GM12878 (cell line): ENCODE measurements around the gene PLXNA2. TPM values are rescaled to one million over a fixed set of nuclear protein-coding genes. Genes with fewer than 3 reads are reported as not detected.

Experiments
- ATAC-seq: fragments of 200-7000 bp; cut with Tn5 transposase; 3 replicates; pipeline ENCODE4 v1.9.1; 2020; ENCODE audit warnings: mild to moderate bottlenecking, moderate library complexity
- BruUV-seq: library from RNA; stranded (reverse); fragments of 400-500 nt; replicated peaks from 2 replicates; lab custom pipeline; 2021; lab: Mats Ljungman, UMichigan
- CTCF ChIA-PET: fragments of 300-600 bp; sonication (Branson Sonifier 250); formaldehyde crosslinking; extraction: SDS; loops from one replicate; lab custom pipeline; 2021; ENCODE audit warnings: inconsistent platforms; lab: Yijun Ruan, JAX
- POLR2A ChIA-PET: fragments of 350-600 bp; formaldehyde crosslinking; extraction: SDS; loops from one replicate; lab custom pipeline; 2021; ENCODE audit warnings: inconsistent platforms; lab: Charles Lee
- RAD21 ChIA-PET: fragments of 300-600 bp; sonication (Branson Sonifier 250); formaldehyde crosslinking; loops from one replicate; lab custom pipeline; 2023; ENCODE audit warnings: antibody characterized with exemption; ENCODE audit not compliant: unreplicated experiment; lab: Charles Lee
- SMC1A ChIA-PET: fragments of 300-600 bp; sonication (Branson Sonifier 250); formaldehyde crosslinking; loops from one replicate; lab custom pipeline; 2023; ENCODE audit not compliant: unreplicated experiment, uncharacterized antibody; lab: Charles Lee
- DNase-seq: peaks from one replicate; pipeline ENCODE4 v3.0.0-alpha.2; 2011; ENCODE audit warnings: low read depth, low spot score
- FAIRE-seq: peaks from 3 replicates; lab custom pipeline; 2011; peaks lifted over from hg19 to GRCh38; lab: Jason Lieb, UNC
- H2AFZ ChIP-seq: 2 replicates; pipeline ENCODE4 v1.6.0; 2011; ENCODE audit warnings: low read depth, low read length, control low read depth; ENCODE audit not compliant: control insufficient read depth
- H3K27ac ChIP-seq: 2 replicates; pipeline ENCODE4 v1.5.1; 2011; ENCODE audit warnings: control low read depth; ENCODE audit not compliant: control insufficient read depth, insufficient read depth
- H3K27me3 ChIP-seq, 2 experiments: replicated peaks in 1 of 2; 2 replicates each; pipeline versions ENCODE4 v1.6.0 to v1.6.1; 2011; ENCODE audit warnings: low read length in 1 of 2; ENCODE audit not compliant: control insufficient read depth in 2 of 2, insufficient read depth in 2 of 2
- H3K36me3 ChIP-seq, 2 experiments: 2 replicates each; pipeline ENCODE4 v1.5.1; 2011; ENCODE audit warnings: low read length in 1 of 2; ENCODE audit not compliant: control insufficient read depth in 2 of 2, insufficient read depth in 2 of 2
- H3K4me1 ChIP-seq: 2 replicates; pipeline ENCODE4 v1.6.1; 2011; ENCODE audit warnings: mild to moderate bottlenecking, low read length, moderate library complexity, mixed read lengths; ENCODE audit not compliant: control insufficient read depth, insufficient read depth
- H3K4me2 ChIP-seq: 2 replicates; pipeline ENCODE4 v1.6.0; 2011; ENCODE audit warnings: control low read depth; ENCODE audit not compliant: control insufficient read depth, insufficient read depth
- H3K4me3 ChIP-seq: fragments of 200-600 bp; sonication (generic); 2 replicates; pipeline ENCODE4 v1.5.1; 2016
- H3K79me2 ChIP-seq: 2 replicates; pipeline ENCODE4 v1.6.0; 2011; ENCODE audit warnings: low read length; ENCODE audit not compliant: control insufficient read depth, insufficient read depth
- H3K9ac ChIP-seq: 2 replicates; pipeline ENCODE4 v1.8.0; 2011; ENCODE audit warnings: low read length, control low read depth, mixed read lengths; ENCODE audit not compliant: control insufficient read depth, insufficient read depth
- H3K9me3 ChIP-seq: replicated peaks from 3 replicates; pipeline ENCODE4 v1.5.1; 2011; ENCODE audit warnings: mild to moderate bottlenecking, low read length; ENCODE audit not compliant: control insufficient read depth, insufficient read depth
- H4K20me1 ChIP-seq: 2 replicates; pipeline ENCODE4 v1.6.0; 2011; ENCODE audit not compliant: control insufficient read depth, insufficient read depth
- CREM ChIP-seq: IDR thresholded peaks from 2 replicates; pipeline ENCODE4 v1.6.1; 2014; ENCODE audit warnings: antibody characterized with exemption, low read depth
- FOS ChIP-seq: IDR thresholded peaks from 3 replicates; pipeline ENCODE4 v1.6.1; 2011; ENCODE audit warnings: borderline replicate concordance; ENCODE audit not compliant: insufficient read length; ENCODE audit errors: extremely low read depth
- HCFC1 ChIP-seq: fragments of 150-350 bp; IDR thresholded peaks from 2 replicates; pipeline ENCODE4 v1.6.1; 2014; ENCODE audit warnings: low read length
- IRF4 ChIP-seq: IDR thresholded peaks from 2 replicates; pipeline ENCODE4 v1.6.1; 2011; ENCODE audit warnings: low read depth, low read length
- SIN3A ChIP-seq: IDR thresholded peaks from 2 replicates; pipeline ENCODE4 v1.6.1; 2012; ENCODE audit warnings: low read depth, low read length, improper control_type of control experiment
- SREBF2 ChIP-seq: IDR thresholded peaks from 2 replicates; pipeline ENCODE4 v1.6.1; 2012; ENCODE audit warnings: mild to moderate bottlenecking, low read length
- WGBS: methylation state at CpG from one replicate; pipeline ENCODE4 v1.1.6; 2016; ENCODE audit warnings: low lambda C conversion rate; ENCODE audit not compliant: insufficient replicate concordance, insufficient coverage; ENCODE audit errors: missing lambda C conversion rate; 5-methylcytosine and 5-hydroxymethylcytosine counted together
- in situ Hi-C: fragments of 300-500 bp; cut with MboI; formaldehyde crosslinking; loops from 9 replicates; pipeline ENCODE4 v1.14.3; 2018; ENCODE audit warnings: mixed read lengths
- intact Hi-C: fragments of 100-400 bp; cut with micrococcal nuclease; formaldehyde crosslinking; loops from one replicate; pipeline ENCODE4 v1.14.2; 2022; ENCODE audit not compliant: unreplicated experiment
- polyA plus RNA-seq, 11 experiments: library from polyadenylated mRNA; depleted of rRNA in 4 of 11; unstranded in 6 of 11; stranded (reverse) in 5 of 11; fragments of >200 nt; fragmentation: Nextera tagmentation in 4 of 11; fragmentation: Illumina TruSeq in 1 of 11; extraction: Ambion mirVana in 4 of 11; extraction: Trizol in 1 of 11; gene quantifications; 1 replicate in 1 of 11; 2 replicates in 10 of 11; pipeline versions ENCODE4 v1.2.1 to v1.2.3, GENCODE V29; 2011 to 2016; ENCODE audit warnings: inconsistent platforms in 2 of 11, missing spikeins in 2 of 11, low read depth in 1 of 11
- total RNA-seq, 4 experiments: library from RNA; depleted of rRNA in 3 of 4; stranded (reverse); fragments of >200 nt in 3 of 4; fragmentation: Illumina TruSeq in 1 of 4; extraction: Trizol in 1 of 4; gene quantifications; 2 replicates each; pipeline versions ENCODE4 v1.2.1 to v1.2.3, GENCODE V29; 2013 to 2021
- TF ChIP-seq, protein P1 (sequence below): fragments of 450-650 bp; IDR thresholded peaks from 2 replicates; pipeline ENCODE4 v1.6.1; 2017; ENCODE audit warnings: antibody characterized with exemption, mild to moderate bottlenecking, moderate library complexity

PLXNA2 gene
- total and polyA plus RNA-seq, 10 of the 15 experiments (the other 5 are each of a cell fraction or from before 2014, with no cell fraction given) = under 0.01 to 0.08 (median 0.07) TPM; not detected in 4

DNA sequence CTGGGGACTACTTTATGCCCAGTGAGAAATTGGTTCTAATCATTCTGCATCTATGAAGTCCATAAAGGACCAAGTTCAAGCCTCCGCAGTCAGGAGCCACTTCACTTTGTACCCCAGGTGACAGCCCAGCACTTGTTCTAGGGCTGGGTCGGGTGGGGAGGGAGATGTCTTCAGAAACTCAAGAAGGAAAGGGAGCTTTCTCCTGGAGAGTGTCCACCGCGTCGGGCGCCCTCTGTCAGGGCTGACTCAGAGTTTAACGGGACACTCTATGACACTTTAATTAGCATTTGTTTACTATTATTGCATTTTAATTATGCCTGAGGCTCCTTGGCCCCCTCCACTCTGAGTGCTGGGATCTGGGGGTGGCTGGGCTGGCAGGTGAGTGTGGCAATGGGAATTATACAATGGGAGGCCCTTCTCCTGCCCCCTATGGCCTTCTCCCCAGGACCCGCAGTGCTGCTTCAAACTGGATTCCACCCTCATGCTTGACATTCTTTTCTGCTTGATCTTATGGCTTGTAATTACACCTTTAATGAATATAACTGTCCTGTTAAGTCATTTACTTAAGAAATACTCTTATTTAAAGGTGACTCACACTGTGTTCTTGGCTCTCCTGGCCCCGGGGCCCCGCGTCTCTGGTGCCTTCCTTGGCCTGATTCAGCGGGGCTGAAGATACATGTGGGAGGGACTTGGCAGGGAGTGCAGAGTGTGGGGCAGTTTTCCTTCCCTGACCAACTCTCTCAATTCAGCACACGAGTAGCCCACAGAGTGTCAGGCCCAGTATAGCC, 136.6 kb downstream of the PLXNA2 start:
- Histone ChIP-seq H3K79me2 (no peaks in the 10 kb centered on the region), H3K4me1 (no peaks in the 10 kb centered on the region), H2AFZ (no peak overlapping the region), H3K9ac (no peak overlapping the region), H3K4me3 (no peak overlapping the region), H3K4me2 (no peak overlapping the region), H3K36me3 (no peaks in the 10 kb centered on the region), H3K27me3 (peaks cover 2 to 3% of the 10 kb centered on the region in 2 experiments), H3K27ac (no peak overlapping the region)
- 66% methylated on average over 13 of the region's 13 CpGs for WGBS
- no peak for DNase-seq
- no peak for FAIRE-seq
- in situ Hi-C loops (no loop called here), intact Hi-C loops (no loop called here)
- ChIA-PET POLR2A (no interaction called here), SMC1A (no interaction called here), CTCF (no interaction called here)
- TF ChIP-seq IRF4 = no peak
- TF ChIP-seq CREM = no peak
- TF ChIP-seq FOS = no peak
- no peak for TF ChIP-seq SIN3A
- no peak for TF ChIP-seq HCFC1
- TF ChIP-seq SREBF2 = no peak
- TF ChIP-seq, protein P1, sequence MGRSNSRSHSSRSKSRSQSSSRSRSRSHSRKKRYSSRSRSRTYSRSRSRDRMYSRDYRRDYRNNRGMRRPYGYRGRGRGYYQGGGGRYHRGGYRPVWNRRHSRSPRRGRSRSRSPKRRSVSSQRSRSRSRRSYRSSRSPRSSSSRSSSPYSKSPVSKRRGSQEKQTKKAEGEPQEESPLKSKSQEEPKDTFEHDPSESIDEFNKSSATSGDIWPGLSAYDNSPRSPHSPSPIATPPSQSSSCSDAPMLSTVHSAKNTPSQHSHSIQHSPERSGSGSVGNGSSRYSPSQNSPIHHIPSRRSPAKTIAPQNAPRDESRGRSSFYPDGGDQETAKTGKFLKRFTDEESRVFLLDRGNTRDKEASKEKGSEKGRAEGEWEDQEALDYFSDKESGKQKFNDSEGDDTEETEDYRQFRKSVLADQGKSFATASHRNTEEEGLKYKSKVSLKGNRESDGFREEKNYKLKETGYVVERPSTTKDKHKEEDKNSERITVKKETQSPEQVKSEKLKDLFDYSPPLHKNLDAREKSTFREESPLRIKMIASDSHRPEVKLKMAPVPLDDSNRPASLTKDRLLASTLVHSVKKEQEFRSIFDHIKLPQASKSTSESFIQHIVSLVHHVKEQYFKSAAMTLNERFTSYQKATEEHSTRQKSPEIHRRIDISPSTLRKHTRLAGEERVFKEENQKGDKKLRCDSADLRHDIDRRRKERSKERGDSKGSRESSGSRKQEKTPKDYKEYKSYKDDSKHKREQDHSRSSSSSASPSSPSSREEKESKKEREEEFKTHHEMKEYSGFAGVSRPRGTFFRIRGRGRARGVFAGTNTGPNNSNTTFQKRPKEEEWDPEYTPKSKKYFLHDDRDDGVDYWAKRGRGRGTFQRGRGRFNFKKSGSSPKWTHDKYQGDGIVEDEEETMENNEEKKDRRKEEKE = no peak
- TF ChIP-seq, all 136 proteins: peak for 0
- no peaks in the 10 kb centered on the region for H4K20me1 ChIP-seq
- no TSS peak for BruUV-seq
- no peaks in the 10 kb centered on the region for H3K9me3 ChIP-seq
- ATAC-seq = no peak
- RAD21 ChIA-PET = no interaction called here
